ENCODE results near the gene ENDOG. TPM values are rescaled to one million over a fixed set of nuclear protein-coding genes. Genes with fewer than 3 reads are reported as not detected.

Gene ENDOG
- total and polyA plus RNA-seq, 2 experiments from 2014 or later, result 18.9 to 32.6 TPM

DNA sequence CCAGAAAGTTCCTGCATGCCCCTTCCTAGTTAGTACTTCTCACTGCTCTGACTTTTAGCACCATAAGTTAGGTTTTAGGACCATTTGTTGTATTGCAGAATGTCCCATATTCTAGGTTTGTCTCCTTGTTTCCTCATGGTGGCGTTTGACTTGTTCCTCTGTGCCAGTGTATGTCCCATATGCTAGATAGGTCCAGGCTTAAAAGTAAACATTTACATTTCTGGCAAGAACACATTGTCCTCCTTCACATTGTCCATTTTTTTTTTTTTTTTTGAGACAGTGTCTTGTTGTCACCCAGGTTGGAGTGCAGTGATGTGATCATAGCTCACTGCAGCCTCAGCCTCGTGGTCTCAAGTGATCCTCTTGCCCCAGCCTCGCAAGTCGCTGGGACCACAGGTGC is 15.8 kb upstream of the ENDOG start:
- H3K4me1 ChIP-seq (ENCODE audit: insufficient read depth), result no peaks in the 10 kb centered on the region
- 93% methylated on average over 4 of the region's 4 CpGs for WGBS (ENCODE audit: low lambda C conversion rate, missing lambda C conversion rate)
- no peaks in the 10 kb centered on the region for H3K9me3 ChIP-seq (ENCODE audit: low read depth)
- TF ChIP-seq CTCF (IDR thresholded peaks at IDR 0.05; ENCODE audit: poor library complexity) (no peak), EZH2 (IDR thresholded peaks at IDR 0.05; ENCODE audit: borderline replicate concordance) (no peak), EZH2phosphoT487 (IDR thresholded peaks at IDR 0.05; ENCODE audit: low read depth, severe bottlenecking, unreplicated experiment) (no peak)
- H3K9me2 ChIP-seq (replicated peaks; ENCODE audit: insufficient read depth), result no peaks in the 10 kb centered on the region
- no peak overlapping the region for H2AFZ ChIP-seq
- H3K27ac ChIP-seq, result no peak overlapping the region
- no peaks in the 10 kb centered on the region for H3K27me3 ChIP-seq
- DNase-seq (ENCODE audit: low spot score), result no peak
- no peaks in the 10 kb centered on the region for H3K79me2 ChIP-seq
- H3K36me3 ChIP-seq (replicated peaks; ENCODE audit: insufficient read depth, low read depth), result no peaks in the 10 kb centered on the region
- H3K4me3 ChIP-seq, result no peak overlapping the region
- H4K20me1 ChIP-seq (ENCODE audit: insufficient read depth, poor library complexity, severe bottlenecking), result no peaks in the 10 kb centered on the region
- H3K4me2 ChIP-seq, result no peak overlapping the region

DNA sequence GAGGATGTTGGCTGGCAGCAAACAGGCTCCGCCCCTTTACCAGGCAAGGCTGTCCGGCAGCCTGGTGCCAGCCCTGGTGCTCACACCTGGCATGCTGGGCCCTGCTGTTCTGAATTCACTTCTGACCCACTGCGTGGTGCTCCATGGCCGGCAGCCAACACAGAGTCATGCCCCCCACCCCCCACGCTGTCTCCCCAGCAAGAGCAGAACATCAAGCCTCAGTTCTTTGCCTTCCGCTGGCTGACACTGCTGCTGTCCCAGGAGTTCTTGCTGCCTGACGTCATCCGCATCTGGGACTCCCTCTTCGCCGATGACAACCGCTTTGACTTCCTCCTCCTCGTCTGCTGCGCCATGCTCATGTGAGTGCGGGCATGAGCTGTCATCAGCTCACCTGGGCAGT is 12.6 kb upstream of the ENDOG start:
- TF ChIP-seq CTCF (IDR thresholded peaks at IDR 0.05; ENCODE audit: poor library complexity), result no peak
- TF ChIP-seq EZH2 (IDR thresholded peaks at IDR 0.05; ENCODE audit: borderline replicate concordance), result no peak
- TF ChIP-seq EZH2phosphoT487 (IDR thresholded peaks at IDR 0.05; ENCODE audit: low read depth, severe bottlenecking, unreplicated experiment), result no peak
- Histone ChIP-seq H3K36me3 (replicated peaks; ENCODE audit: insufficient read depth, low read depth) (no peaks in the 10 kb centered on the region), H3K9me3 (ENCODE audit: low read depth) (no peaks in the 10 kb centered on the region), H4K20me1 (ENCODE audit: insufficient read depth, poor library complexity, severe bottlenecking) (no peaks in the 10 kb centered on the region), H3K4me2 (no peak overlapping the region), H3K27me3 (no peaks in the 10 kb centered on the region), H3K9me2 (replicated peaks; ENCODE audit: insufficient read depth) (no peaks in the 10 kb centered on the region), H3K4me3 (no peak overlapping the region), H3K79me2 (no peaks in the 10 kb centered on the region), H3K27ac (no peak overlapping the region), H2AFZ (no peak overlapping the region), H3K4me1 (ENCODE audit: insufficient read depth) (no peaks in the 10 kb centered on the region)
- DNase-seq (ENCODE audit: low spot score), result no peak
- 93% methylated on average over 14 of the region's 14 CpGs for WGBS (ENCODE audit: low lambda C conversion rate, missing lambda C conversion rate)

DNA sequence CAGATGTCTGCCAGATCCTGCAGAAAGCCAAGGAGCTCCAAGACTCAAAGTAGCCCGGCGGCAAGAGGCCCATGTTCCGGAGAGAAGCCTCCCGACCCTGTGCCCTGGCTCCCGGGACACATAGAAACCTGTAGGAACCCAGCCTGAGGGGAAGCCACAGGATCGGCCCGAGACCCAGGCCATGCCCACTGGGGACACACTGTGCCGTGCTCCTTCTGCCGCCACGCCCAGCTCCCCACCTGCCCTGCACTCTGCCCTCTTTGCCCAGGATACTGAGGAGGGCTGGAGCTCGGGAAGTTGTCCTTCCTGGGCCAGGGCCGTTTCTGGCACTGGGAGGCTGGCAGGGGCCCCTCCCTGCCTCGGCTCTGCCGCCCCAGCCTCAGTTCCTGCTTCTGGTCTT is 10.5 kb upstream of the ENDOG start:
- no peak for DNase-seq (ENCODE audit: low spot score)
- Histone ChIP-seq H3K79me2 (no peaks in the 10 kb centered on the region), H3K27ac (no peak overlapping the region), H3K36me3 (replicated peaks; ENCODE audit: insufficient read depth, low read depth) (no peaks in the 10 kb centered on the region), H3K4me1 (ENCODE audit: insufficient read depth) (no peaks in the 10 kb centered on the region), H3K27me3 (no peaks in the 10 kb centered on the region), H3K9me2 (replicated peaks; ENCODE audit: insufficient read depth) (no peaks in the 10 kb centered on the region), H3K4me2 (no peak overlapping the region), H3K4me3 (no peak overlapping the region), H4K20me1 (ENCODE audit: insufficient read depth, poor library complexity, severe bottlenecking) (no peaks in the 10 kb centered on the region), H2AFZ (no peak overlapping the region), H3K9me3 (ENCODE audit: low read depth) (no peaks in the 10 kb centered on the region)
- WGBS (ENCODE audit: low lambda C conversion rate, missing lambda C conversion rate), result 87% methylated on average over 14 of the region's 14 CpGs
- TF ChIP-seq CTCF (IDR thresholded peaks at IDR 0.05; ENCODE audit: poor library complexity), result no peak
- TF ChIP-seq EZH2 (IDR thresholded peaks at IDR 0.05; ENCODE audit: borderline replicate concordance), result no peak
- no peak for TF ChIP-seq EZH2phosphoT487 (IDR thresholded peaks at IDR 0.05; ENCODE audit: low read depth, severe bottlenecking, unreplicated experiment)

DNA sequence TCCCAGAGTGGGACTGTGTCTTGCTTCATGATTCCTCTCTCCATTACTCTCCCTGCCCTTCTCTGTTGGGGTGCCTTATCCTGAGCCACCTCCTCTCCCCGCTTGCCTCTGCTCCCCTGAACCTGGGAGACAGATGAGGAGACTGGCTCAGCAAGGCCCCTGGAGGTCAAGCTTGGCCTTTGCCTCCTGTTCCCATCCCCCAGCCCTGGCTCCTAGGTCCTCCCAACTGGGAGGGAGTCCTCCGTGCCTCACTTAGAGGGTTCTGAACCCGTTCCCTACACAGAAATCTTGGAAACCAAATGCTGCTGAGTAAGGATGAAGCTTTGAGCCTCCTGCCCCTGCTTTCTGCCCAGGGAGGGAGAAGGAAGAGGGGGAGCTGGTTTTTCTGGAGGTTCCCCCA is 9.8 kb upstream of the ENDOG start:
- no peak overlapping the region for H3K27ac ChIP-seq
- WGBS (ENCODE audit: low lambda C conversion rate, missing lambda C conversion rate), result 80% methylated on average over 3 of the region's 3 CpGs
- no peak for TF ChIP-seq EZH2 (IDR thresholded peaks at IDR 0.05; ENCODE audit: borderline replicate concordance)
- TF ChIP-seq EZH2phosphoT487 (IDR thresholded peaks at IDR 0.05; ENCODE audit: low read depth, severe bottlenecking, unreplicated experiment), result no peak
- no peak for TF ChIP-seq CTCF (IDR thresholded peaks at IDR 0.05; ENCODE audit: poor library complexity)

More for the DNA sequence above, 9.8 kb upstream of the ENDOG start:
- Histone ChIP-seq H3K4me3 (no peak overlapping the region), H4K20me1 (ENCODE audit: insufficient read depth, poor library complexity, severe bottlenecking) (no peaks in the 10 kb centered on the region), H3K36me3 (replicated peaks; ENCODE audit: insufficient read depth, low read depth) (no peaks in the 10 kb centered on the region), H3K79me2 (no peaks in the 10 kb centered on the region), H3K9me2 (replicated peaks; ENCODE audit: insufficient read depth) (no peaks in the 10 kb centered on the region), H3K4me1 (ENCODE audit: insufficient read depth) (no peaks in the 10 kb centered on the region), H3K9me3 (ENCODE audit: low read depth) (no peaks in the 10 kb centered on the region), H3K27me3 (no peaks in the 10 kb centered on the region), H2AFZ (no peak overlapping the region), H3K4me2 (no peak overlapping the region)
- no peak for DNase-seq (ENCODE audit: low spot score)
